C4-2B (cell line): Measurements from ENCODE around the gene CLEC2L.

Source experiments
- CTCF ChIP-seq: fragments of 450-650 bp; conservative IDR thresholded peaks from 2 replicates; pipeline ENCODE4 v1.5.1; 2017; ENCODE audit warnings: mild to moderate bottlenecking
- ZFX ChIP-seq: fragments of 450-650 bp; IDR thresholded peaks from 2 replicates; pipeline ENCODE4 v1.6.1; 2017

- TF ChIP-seq CTCF: no peak
- TF ChIP-seq ZFX: no peak
Observed at GRCh38 chr7:139523968-139524815, 707 bp downstream of the CLEC2L start.
